SK-N-SH treated with all-trans-retinoic acid at 6 μM for 48 hours (cell line): ENCODE results near the gene ID3.
A peak's percentile ranks its signal among the peaks of the same experiment; 100 is the strongest.

Source experiments
- ATAC-seq: fragments of 200-7000 bp; cut with Tn5 transposase; 3 replicates; pipeline ENCODE4 v1.9.1; 2020; ENCODE audit warnings: mild to moderate bottlenecking, moderate library complexity
- ARNTL ChIP-seq: fragments of 450-650 bp; formaldehyde crosslinking; IDR thresholded peaks from 2 replicates; pipeline ENCODE4 v1.5.0; 2020; ENCODE audit warnings: low read depth, mild to moderate bottlenecking, moderate library complexity, borderline replicate concordance
- BACH2 ChIP-seq: fragments of 250-450 bp; sonication (Bioruptor Pico); IDR thresholded peaks from 2 replicates; pipeline ENCODE4 v1.9.0; 2021; ENCODE audit warnings: mild to moderate bottlenecking, borderline replicate concordance
- CSDC2 ChIP-seq: fragments of 250-450 bp; sonication (Bioruptor Pico); IDR thresholded peaks from 2 replicates; pipeline ENCODE4 v1.5.0; 2020; ENCODE audit warnings: mild to moderate bottlenecking, moderate library complexity
- CSRNP3 ChIP-seq: fragments of 250-450 bp; sonication (Bioruptor Pico); IDR thresholded peaks from 2 replicates; pipeline ENCODE4 v1.5.1; 2021; ENCODE audit warnings: mild to moderate bottlenecking, moderate library complexity
- ESRRG ChIP-seq: fragments of 250-450 bp; sonication (Bioruptor Pico); IDR thresholded peaks from 2 replicates; pipeline ENCODE4 v1.6.1; 2021; ENCODE audit warnings: mild to moderate bottlenecking
- GLIS3 ChIP-seq: fragments of 250-450 bp; sonication (Bioruptor Pico); IDR thresholded peaks from 2 replicates; pipeline ENCODE4 v1.5.0; 2020; ENCODE audit warnings: mild to moderate bottlenecking, moderate library complexity
- ISL1 ChIP-seq: fragments of 250-450 bp; sonication (Bioruptor Pico); IDR thresholded peaks from 2 replicates; pipeline ENCODE4 v2.1.2; 2022; ENCODE audit warnings: mild to moderate bottlenecking, moderate library complexity
- OSR1 ChIP-seq: fragments of 250-450 bp; sonication (Bioruptor Pico); IDR thresholded peaks from 2 replicates; pipeline ENCODE4 v1.8.0; 2022; ENCODE audit warnings: moderate library complexity, mild to moderate bottlenecking, inconsistent platforms
- PATZ1 ChIP-seq: fragments of 250-450 bp; sonication (Bioruptor Pico); IDR thresholded peaks from 2 replicates; pipeline ENCODE4 v1.8.0; 2020; ENCODE audit warnings: mild to moderate bottlenecking, moderate library complexity, borderline replicate concordance
- POU6F1 ChIP-seq: fragments of 250-450 bp; sonication (Bioruptor Pico); IDR thresholded peaks from 2 replicates; pipeline ENCODE4 v1.8.0; 2021; ENCODE audit warnings: low read depth, mild to moderate bottlenecking, moderate library complexity, borderline replicate concordance
- PPARA ChIP-seq: fragments of 250-450 bp; sonication (Bioruptor Pico); IDR thresholded peaks from 2 replicates; pipeline ENCODE4 v1.5.0; 2020; ENCODE audit warnings: mild to moderate bottlenecking, borderline replicate concordance
- RARB ChIP-seq: fragments of 250-450 bp; sonication (Bioruptor Pico); IDR thresholded peaks from 2 replicates; pipeline ENCODE4 v1.8.0; 2021; ENCODE audit warnings: mild to moderate bottlenecking, moderate library complexity
- SNAI2 ChIP-seq: fragments of 250-450 bp; sonication (Bioruptor Pico); IDR thresholded peaks from 2 replicates; pipeline ENCODE4 v1.5.0; 2020; ENCODE audit warnings: mild to moderate bottlenecking, moderate library complexity
- TCF4 ChIP-seq: fragments of 250-450 bp; sonication (Bioruptor Pico); IDR thresholded peaks from 2 replicates; pipeline ENCODE4 v1.8.0; 2021; ENCODE audit warnings: mild to moderate bottlenecking, moderate library complexity, borderline replicate concordance
- TOX ChIP-seq: fragments of 250-450 bp; sonication (Bioruptor Pico); IDR thresholded peaks from 2 replicates; pipeline ENCODE4 v1.8.0; 2021; ENCODE audit warnings: mild to moderate bottlenecking, moderate library complexity, borderline replicate concordance
- ZC3H10 ChIP-seq: fragments of 250-450 bp; sonication (Bioruptor Pico); IDR thresholded peaks from 2 replicates; pipeline ENCODE4 v1.5.1; 2021; ENCODE audit warnings: mild to moderate bottlenecking, moderate library complexity
- ZFP3 ChIP-seq: fragments of 250-450 bp; sonication (Bioruptor Pico); IDR thresholded peaks from 2 replicates; pipeline ENCODE4 v1.5.0; 2020; ENCODE audit warnings: mild to moderate bottlenecking, moderate library complexity
- ZFP30 ChIP-seq: fragments of 450-650 bp; formaldehyde crosslinking; IDR thresholded peaks from 2 replicates; pipeline ENCODE4 v1.5.0; 2022; ENCODE audit warnings: mild to moderate bottlenecking, moderate library complexity
- ZNF565 ChIP-seq: fragments of 450-650 bp; formaldehyde crosslinking; conservative IDR thresholded peaks from 2 replicates; pipeline ENCODE4 v1.5.0; 2020; ENCODE audit warnings: low read depth, mild to moderate bottlenecking, moderate library complexity
- ZNF70 ChIP-seq: fragments of 450-650 bp; formaldehyde crosslinking; IDR thresholded peaks from 2 replicates; pipeline ENCODE4 v1.5.0; 2020; ENCODE audit warnings: mild to moderate bottlenecking, moderate library complexity
- ZNF8 ChIP-seq: fragments of 450-650 bp; formaldehyde crosslinking; IDR thresholded peaks from 2 replicates; pipeline ENCODE4 v1.5.0; 2020; ENCODE audit warnings: mild to moderate bottlenecking, moderate library complexity
- TF ChIP-seq, protein P1 (sequence below): fragments of 250-450 bp; sonication (Bioruptor Pico); IDR thresholded peaks from 2 replicates; pipeline ENCODE4 v1.5.1; 2020; ENCODE audit warnings: low read depth, mild to moderate bottlenecking, moderate library complexity
- TF ChIP-seq, protein P2 (sequence below): fragments of 250-450 bp; sonication (Bioruptor Pico); IDR thresholded peaks from 2 replicates; pipeline ENCODE4 v1.5.0; 2020; ENCODE audit warnings: mild to moderate bottlenecking, moderate library complexity

ID3 gene

DNA sequence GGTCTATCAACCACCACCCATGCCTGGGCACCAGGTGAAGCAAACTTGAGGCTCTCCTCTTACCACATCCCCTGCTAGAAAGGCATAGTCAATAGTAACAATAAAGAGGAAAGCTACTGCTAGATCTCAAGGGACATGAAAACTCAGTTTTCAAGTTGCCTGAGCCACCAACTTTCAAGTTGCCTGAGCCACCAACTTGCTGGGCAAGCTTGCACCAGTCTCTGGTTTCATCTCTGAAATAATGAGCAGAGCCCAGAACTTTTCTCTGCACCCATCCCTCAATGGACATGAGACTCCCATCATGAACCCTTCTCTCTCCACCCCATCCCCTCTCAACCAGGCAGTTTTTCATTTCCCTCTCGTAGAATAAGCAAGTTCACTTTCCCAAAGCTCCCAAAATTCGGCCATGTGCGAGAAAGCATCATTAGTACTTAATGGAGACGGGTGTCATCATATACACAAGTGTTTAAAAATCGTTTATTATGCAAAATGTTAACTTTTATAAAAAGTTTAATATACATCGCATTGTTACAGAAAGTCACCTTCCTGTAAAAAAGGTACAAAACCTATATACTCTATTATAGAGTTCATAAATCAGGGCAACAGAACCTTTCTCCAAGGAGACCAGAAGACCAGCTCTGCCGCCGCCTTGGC is 1.7 kb downstream of the ID3 start:
- TF ChIP-seq, protein P1, sequence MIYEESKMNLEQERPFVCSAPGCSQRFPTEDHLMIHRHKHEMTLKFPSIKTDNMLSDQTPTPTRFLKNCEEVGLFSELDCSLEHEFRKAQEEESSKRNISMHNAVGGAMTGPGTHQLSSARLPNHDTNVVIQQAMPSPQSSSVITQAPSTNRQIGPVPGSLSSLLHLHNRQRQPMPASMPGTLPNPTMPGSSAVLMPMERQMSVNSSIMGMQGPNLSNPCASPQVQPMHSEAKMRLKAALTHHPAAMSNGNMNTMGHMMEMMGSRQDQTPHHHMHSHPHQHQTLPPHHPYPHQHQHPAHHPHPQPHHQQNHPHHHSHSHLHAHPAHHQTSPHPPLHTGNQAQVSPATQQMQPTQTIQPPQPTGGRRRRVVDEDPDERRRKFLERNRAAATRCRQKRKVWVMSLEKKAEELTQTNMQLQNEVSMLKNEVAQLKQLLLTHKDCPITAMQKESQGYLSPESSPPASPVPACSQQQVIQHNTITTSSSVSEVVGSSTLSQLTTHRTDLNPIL (CRISPR knock-in tag) = no peak; the same call in 1 of the 2 replicates
- TF ChIP-seq PPARA (CRISPR knock-in tag) (no peak), PATZ1 (0 out of 2 replicates have a peak, but pooled peaks have one; percentile 2), ZFP30 (CRISPR knock-in tag) (peak; percentile 18; the same call in 1 of the 2 replicates), GLIS3 (CRISPR knock-in tag) (no peak), CSRNP3 (CRISPR knock-in tag) (no peak; the same call in 1 of the 2 replicates), ZFP3 (CRISPR knock-in tag) (no peak), CSDC2 (CRISPR knock-in tag) (0 out of 2 replicates have a peak, but pooled peaks have one; percentile 5), TOX (CRISPR knock-in tag) (no peak)
- ATAC-seq = no peak

DNA sequence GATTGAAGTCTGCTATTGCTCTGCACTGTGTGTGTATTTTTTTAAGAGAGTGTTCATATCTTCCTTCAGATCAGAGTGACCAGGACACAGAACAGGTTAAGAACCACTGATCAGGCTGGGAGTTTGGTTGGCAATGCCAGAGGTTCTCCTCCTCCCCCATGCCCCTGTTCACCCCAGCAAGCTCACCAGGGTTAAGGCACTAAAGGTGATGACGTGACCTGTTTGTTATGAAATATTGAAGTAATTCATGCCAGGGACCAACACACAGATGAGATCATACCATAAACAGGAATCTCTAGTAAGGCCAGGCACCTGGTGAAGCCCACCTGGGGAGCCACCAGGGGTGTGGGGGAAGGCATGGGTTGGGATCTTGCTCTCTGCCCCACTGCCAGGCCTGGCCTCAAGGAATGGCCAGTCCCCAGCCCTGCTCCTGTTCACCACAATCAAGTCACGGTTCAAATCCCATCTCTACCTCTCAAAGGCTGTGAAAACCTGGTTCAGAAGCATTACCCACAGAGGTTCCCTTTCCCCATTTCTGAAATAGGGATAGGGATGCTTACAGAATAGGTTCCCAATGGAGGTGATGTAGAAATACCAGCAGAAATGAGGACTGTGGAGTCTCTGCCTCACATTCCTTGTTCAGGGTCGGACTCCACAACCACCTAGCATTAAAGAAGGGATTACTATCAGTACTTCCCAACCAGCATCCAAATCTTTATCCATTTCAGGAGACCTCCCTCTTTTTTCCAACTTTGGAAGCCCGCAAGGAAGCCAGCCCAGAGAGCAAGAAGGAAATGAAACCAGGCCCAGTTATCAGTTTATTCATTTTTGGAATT is 2.4 kb downstream of the ID3 start:
- peak; percentile 3 for ATAC-seq
- TF ChIP-seq SNAI2 (CRISPR knock-in tag) = 0 out of 2 replicates have a peak, but pooled peaks have one; percentile 4
- no peak for TF ChIP-seq ZFP3 (CRISPR knock-in tag)
- TF ChIP-seq ZNF565 (CRISPR knock-in tag) = no peak
- no peak; the same call in 1 of the 2 replicates for TF ChIP-seq ARNTL
- peak; percentile 29; the same call in 1 of the 2 replicates for TF ChIP-seq ZC3H10 (CRISPR knock-in tag)
- TF ChIP-seq CSDC2 (CRISPR knock-in tag) = 0 out of 2 replicates have a peak, but pooled peaks have one; percentile 6
- no peak for TF ChIP-seq POU6F1
- no peak for TF ChIP-seq ISL1
- TF ChIP-seq ZNF70 (CRISPR knock-in tag) = no peak
- TF ChIP-seq, protein P2, sequence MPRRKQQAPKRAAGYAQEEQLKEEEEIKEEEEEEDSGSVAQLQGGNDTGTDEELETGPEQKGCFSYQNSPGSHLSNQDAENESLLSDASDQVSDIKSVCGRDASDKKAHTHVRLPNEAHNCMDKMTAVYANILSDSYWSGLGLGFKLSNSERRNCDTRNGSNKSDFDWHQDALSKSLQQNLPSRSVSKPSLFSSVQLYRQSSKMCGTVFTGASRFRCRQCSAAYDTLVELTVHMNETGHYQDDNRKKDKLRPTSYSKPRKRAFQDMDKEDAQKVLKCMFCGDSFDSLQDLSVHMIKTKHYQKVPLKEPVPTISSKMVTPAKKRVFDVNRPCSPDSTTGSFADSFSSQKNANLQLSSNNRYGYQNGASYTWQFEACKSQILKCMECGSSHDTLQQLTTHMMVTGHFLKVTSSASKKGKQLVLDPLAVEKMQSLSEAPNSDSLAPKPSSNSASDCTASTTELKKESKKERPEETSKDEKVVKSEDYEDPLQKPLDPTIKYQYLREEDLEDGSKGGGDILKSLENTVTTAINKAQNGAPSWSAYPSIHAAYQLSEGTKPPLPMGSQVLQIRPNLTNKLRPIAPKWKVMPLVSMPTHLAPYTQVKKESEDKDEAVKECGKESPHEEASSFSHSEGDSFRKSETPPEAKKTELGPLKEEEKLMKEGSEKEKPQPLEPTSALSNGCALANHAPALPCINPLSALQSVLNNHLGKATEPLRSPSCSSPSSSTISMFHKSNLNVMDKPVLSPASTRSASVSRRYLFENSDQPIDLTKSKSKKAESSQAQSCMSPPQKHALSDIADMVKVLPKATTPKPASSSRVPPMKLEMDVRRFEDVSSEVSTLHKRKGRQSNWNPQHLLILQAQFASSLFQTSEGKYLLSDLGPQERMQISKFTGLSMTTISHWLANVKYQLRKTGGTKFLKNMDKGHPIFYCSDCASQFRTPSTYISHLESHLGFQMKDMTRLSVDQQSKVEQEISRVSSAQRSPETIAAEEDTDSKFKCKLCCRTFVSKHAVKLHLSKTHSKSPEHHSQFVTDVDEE (CRISPR knock-in tag) = no peak
- TF ChIP-seq ESRRG = no peak; the same call in 1 of the 2 replicates
- peak; percentile 54; the same call in 1 of the 2 replicates for TF ChIP-seq PATZ1
- TF ChIP-seq ZFP30 (CRISPR knock-in tag) = no peak
- peak; percentile 41; the same call in 1 of the 2 replicates for TF ChIP-seq ZNF8 (CRISPR knock-in tag)
- TF ChIP-seq TCF4 = no peak
- no peak for TF ChIP-seq TOX (CRISPR knock-in tag)
- TF ChIP-seq PPARA (CRISPR knock-in tag) = no peak
- TF ChIP-seq, protein P1 (CRISPR knock-in tag) = peak; percentile 17
- TF ChIP-seq OSR1 (CRISPR knock-in tag) = no peak
- no peak for TF ChIP-seq BACH2 (CRISPR knock-in tag)
- peak; percentile 6; the same call in 1 of the 2 replicates for TF ChIP-seq GLIS3 (CRISPR knock-in tag)
- 0 out of 2 replicates have a peak, but pooled peaks have one; percentile 15 for TF ChIP-seq RARB (CRISPR knock-in tag)
